GM23248 (cell line): ENCODE results near the gene TBCK. TPM values are rescaled to one million over a fixed set of nuclear protein-coding genes. Genes with fewer than 3 reads are reported as not detected.

ENCODE experiments used
- DNase-seq: peaks from one replicate; pipeline ENCODE4 v3.0.0-alpha.2; 2015
- H2AFZ ChIP-seq: fragments of 200-600 bp; sonication (generic); 2 replicates; pipeline ENCODE4 v1.6.1; 2016; ENCODE audit warnings: antibody characterized with exemption
- H3F3A ChIP-seq: fragments of 200-600 bp; sonication (generic); 2 replicates; pipeline ENCODE4 v1.6.1; 2016; ENCODE audit warnings: mild to moderate bottlenecking, antibody characterized with exemption, mixed run types; ENCODE audit not compliant: insufficient read depth
- H3K27ac ChIP-seq: fragments of 200-600 bp; sonication (generic); 2 replicates; pipeline ENCODE4 v1.5.1; 2016; ENCODE audit warnings: mild to moderate bottlenecking
- H3K27me3 ChIP-seq: fragments of 200-600 bp; sonication (generic); replicated peaks from 2 replicates; pipeline ENCODE4 v1.6.1; 2016; ENCODE audit warnings: mild to moderate bottlenecking; ENCODE audit not compliant: insufficient read depth
- H3K36me3 ChIP-seq: fragments of 200-600 bp; sonication (generic); 2 replicates; pipeline ENCODE4 v1.6.1; 2016; ENCODE audit warnings: low read depth, mild to moderate bottlenecking
- H3K4me1 ChIP-seq: fragments of 200-600 bp; sonication (generic); 2 replicates; pipeline ENCODE4 v1.6.1; 2016; ENCODE audit warnings: mild to moderate bottlenecking; ENCODE audit not compliant: insufficient read depth
- H3K4me2 ChIP-seq: fragments of 200-600 bp; sonication (generic); one replicate; pipeline ENCODE4 v1.6.1; 2016; ENCODE audit warnings: mild to moderate bottlenecking; ENCODE audit not compliant: unreplicated experiment
- H3K4me3 ChIP-seq: fragments of 200-600 bp; sonication (generic); 2 replicates; pipeline ENCODE4 v1.5.1; 2016; ENCODE audit warnings: mild to moderate bottlenecking
- H3K79me2 ChIP-seq: fragments of 200-600 bp; sonication (generic); 2 replicates; pipeline ENCODE4 v1.6.1; 2016; ENCODE audit warnings: mild to moderate bottlenecking; ENCODE audit not compliant: insufficient read depth
- H3K9ac ChIP-seq: fragments of 200-600 bp; sonication (generic); 2 replicates; pipeline ENCODE4 v1.6.1; 2016; ENCODE audit warnings: mild to moderate bottlenecking
- H3K9me2 ChIP-seq: fragments of 200-600 bp; sonication (generic); 2 replicates; pipeline ENCODE4 v1.6.1; 2016; ENCODE audit warnings: mixed run types, mild to moderate bottlenecking, moderate library complexity; ENCODE audit not compliant: insufficient read depth
- H3K9me3 ChIP-seq: fragments of 200-600 bp; sonication (generic); one replicate; pipeline ENCODE4 v1.6.1; 2017; ENCODE audit warnings: low read depth
- H4K20me1 ChIP-seq: fragments of 200-600 bp; sonication (generic); 2 replicates; pipeline ENCODE4 v1.6.0; 2016; ENCODE audit not compliant: insufficient read depth
- EZH2 ChIP-seq: fragments of 200-600 bp; sonication (generic); IDR thresholded peaks from 2 replicates; pipeline ENCODE4 v1.6.1; 2018; ENCODE audit warnings: antibody characterized with exemption, mild to moderate bottlenecking; ENCODE audit not compliant: insufficient read depth, poor library complexity, severe bottlenecking
- EZH2phosphoT487 ChIP-seq: fragments of 200-600 bp; sonication (generic); IDR thresholded peaks from 2 replicates; pipeline ENCODE4 v1.6.1; 2018; ENCODE audit warnings: antibody characterized with exemption, moderate library complexity, mild to moderate bottlenecking, low read depth; ENCODE audit not compliant: insufficient read depth
- WGBS, 2 experiments: methylation state at CpG; one replicate each; pipeline ENCODE4 v1.1.6; 2015 to 2017; ENCODE audit warnings: low lambda C conversion rate in 2 of 2, low coverage in 1 of 2; ENCODE audit errors: missing lambda C conversion rate in 2 of 2; 5-methylcytosine and 5-hydroxymethylcytosine counted together
- in situ Hi-C: fragments of 300-500 bp; cut with MboI; formaldehyde crosslinking; loops from 2 replicates; pipeline ENCODE4 v1.15.0; 2020
- polyA plus RNA-seq: library from polyadenylated mRNA; unstranded; fragments of >200 nt; fragmentation: Nextera tagmentation; extraction: Ambion mirVana; gene quantifications from 2 replicates; pipeline ENCODE4 v1.2.1, GENCODE V29; 2016
- total RNA-seq: library from RNA; depleted of rRNA; stranded (reverse); fragments of >200 nt; shearing (Covaris generic); gene quantifications from 2 replicates; pipeline ENCODE4 v1.2.3, GENCODE V29; 2014

The TBCK gene
- total and polyA plus RNA-seq, 2 experiments from 2014 or later, result 35.2 to 45.8 TPM

DNA sequence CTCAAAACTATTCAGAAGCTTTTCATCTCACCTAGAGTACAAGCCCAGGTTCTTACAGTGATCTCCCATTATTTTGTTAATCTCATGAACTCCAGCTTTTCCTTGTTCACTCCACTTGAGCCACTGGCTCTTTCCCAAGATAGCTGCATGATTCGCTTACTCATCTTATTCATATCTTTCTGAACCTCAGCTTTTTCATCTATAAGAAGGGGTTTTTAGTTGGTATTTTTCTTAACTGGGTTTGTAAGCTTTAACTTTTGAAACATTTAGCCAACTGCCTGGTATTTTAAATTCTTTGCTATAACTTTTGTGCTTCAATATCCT is 28.6 kb upstream of the TBCK start:
- no peak overlapping the region for H2AFZ ChIP-seq
- no peak for TF ChIP-seq EZH2phosphoT487
- TF ChIP-seq EZH2, result no peak
- H3K27ac ChIP-seq, result 0 out of 2 replicates have a peak overlapping the region, but pooled peaks have one; percentile 0
- H3K4me2 ChIP-seq, result peak overlapping the region; percentile 21
- peaks cover 15% of the 10 kb centered on the region for H3K4me1 ChIP-seq
- H3K36me3 ChIP-seq, result peaks cover 38% of the 10 kb centered on the region
- 82 to 83% methylated on average over 1 of the region's 1 CpG for WGBS, 2 experiments
- H3K9me2 ChIP-seq, result no peaks in the 10 kb centered on the region
- H3K79me2 ChIP-seq, result peaks cover 72% of the 10 kb centered on the region
- H4K20me1 ChIP-seq, result no peaks in the 10 kb centered on the region
- no peak overlapping the region for H3K9ac ChIP-seq
- H3K9me3 ChIP-seq, result no peaks in the 10 kb centered on the region
- in situ Hi-C loops, result no loop called here
- peaks cover 14% of the 10 kb centered on the region for H3F3A ChIP-seq
- H3K27me3 ChIP-seq, result no peaks in the 10 kb centered on the region
- H3K4me3 ChIP-seq, result no peak overlapping the region
- DNase-seq, result peak; percentile 77

- peaks cover 15% of the 10 kb centered on the region for H3K4me1 ChIP-seq
- 0 out of 2 replicates have a peak overlapping the region, but pooled peaks have one; percentile 0 for H3K27ac ChIP-seq
- H3K4me3 ChIP-seq, result no peak overlapping the region
- peaks cover 76% of the 10 kb centered on the region for H3K79me2 ChIP-seq
- TF ChIP-seq EZH2phosphoT487 (no peak), EZH2 (no peak)
- no peaks in the 10 kb centered on the region for H3K9me2 ChIP-seq
- no peaks in the 10 kb centered on the region for H4K20me1 ChIP-seq
- no peak overlapping the region for H2AFZ ChIP-seq
- no peak overlapping the region for H3K9ac ChIP-seq
- no peak for DNase-seq
- H3K4me2 ChIP-seq, result no peak overlapping the region
- peaks cover 14% of the 10 kb centered on the region for H3F3A ChIP-seq
- WGBS, 2 experiments, result 97 to 99% methylated on average over 2 of the region's 2 CpGs
- H3K27me3 ChIP-seq, result no peaks in the 10 kb centered on the region
- H3K9me3 ChIP-seq, result no peaks in the 10 kb centered on the region
- H3K36me3 ChIP-seq, result peaks cover 37% of the 10 kb centered on the region
- in situ Hi-C loops, result no loop called here
Measured at GRCh38 chr4:106343865-106344646, 28.0 kb upstream of the TBCK start.

DNA sequence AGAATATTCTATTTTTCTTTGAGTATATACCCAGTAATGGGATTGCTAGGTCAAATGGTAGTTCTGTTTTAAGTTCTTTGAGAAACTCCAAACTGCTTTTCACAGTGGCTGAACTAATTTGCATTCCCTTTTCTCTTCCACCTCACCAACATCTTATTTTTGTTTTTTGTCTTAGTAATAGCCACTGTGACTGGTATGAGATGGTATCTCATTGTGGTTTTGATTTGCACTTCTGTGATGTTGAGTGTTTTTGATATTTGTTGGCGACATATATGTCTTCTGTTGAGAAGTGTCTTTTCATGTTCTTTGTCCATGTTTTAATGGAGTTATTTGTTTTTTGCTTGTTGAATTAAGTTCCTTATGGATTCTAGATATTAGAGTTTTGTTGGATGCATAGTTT is 24.8 kb upstream of the TBCK start:
- DNase-seq, result no peak

GRCh38 chr4:106339431-106339830 is 23.4 kb upstream of the TBCK start:
- no peak for TF ChIP-seq EZH2
- no peaks in the 10 kb centered on the region for H3K9me3 ChIP-seq
- H3K4me2 ChIP-seq, result no peak overlapping the region
- in situ Hi-C loops, result no loop called here
- H3K27ac ChIP-seq, result no peak overlapping the region
- no peaks in the 10 kb centered on the region for H4K20me1 ChIP-seq
- H3K9ac ChIP-seq, result no peak overlapping the region
- peaks cover 12% of the 10 kb centered on the region for H3F3A ChIP-seq
- no peaks in the 10 kb centered on the region for H3K9me2 ChIP-seq
- H2AFZ ChIP-seq, result no peak overlapping the region
- H3K27me3 ChIP-seq, result no peaks in the 10 kb centered on the region
- H3K4me3 ChIP-seq, result no peak overlapping the region
- peaks cover 56% of the 10 kb centered on the region for H3K36me3 ChIP-seq
- WGBS, 2 experiments, result 73 to 74% methylated on average over 4 of the region's 4 CpGs
- H3K79me2 ChIP-seq, result peaks cover 85% of the 10 kb centered on the region
- H3K4me1 ChIP-seq, result peaks cover 9% of the 10 kb centered on the region
- no peak for DNase-seq

More for the DNA sequence above, 24.8 kb upstream of the TBCK start:
- H3K4me3 ChIP-seq, result no peak overlapping the region
- H3K79me2 ChIP-seq, result peaks cover 90% of the 10 kb centered on the region
- H3K9me2 ChIP-seq, result no peaks in the 10 kb centered on the region
- peaks cover 14% of the 10 kb centered on the region for H3F3A ChIP-seq
- no peak overlapping the region for H3K9ac ChIP-seq
- no peak overlapping the region for H3K27ac ChIP-seq
- H3K4me1 ChIP-seq, result peaks cover 15% of the 10 kb centered on the region
- in situ Hi-C loops, result no loop called here
- WGBS, 2 experiments, result 100% methylated on average over 1 of the region's 1 CpG
- H2AFZ ChIP-seq, result no peak overlapping the region
- H3K4me2 ChIP-seq, result no peak overlapping the region
- TF ChIP-seq EZH2phosphoT487 (no peak), EZH2 (no peak)
- peaks cover 47% of the 10 kb centered on the region for H3K36me3 ChIP-seq
- H3K9me3 ChIP-seq, result no peaks in the 10 kb centered on the region
- H4K20me1 ChIP-seq, result no peaks in the 10 kb centered on the region
- H3K27me3 ChIP-seq, result no peaks in the 10 kb centered on the region

GRCh38 chr4:106338671-106339070 is 22.7 kb upstream of the TBCK start:
- H3K4me3 ChIP-seq, result no peak overlapping the region
- peaks cover 77% of the 10 kb centered on the region for H3K79me2 ChIP-seq
- no peak overlapping the region for H2AFZ ChIP-seq
- no peaks in the 10 kb centered on the region for H3K27me3 ChIP-seq
- H3K4me1 ChIP-seq, result 0 out of 2 replicates have a peak, but pooled peaks cover 5% of the 10 kb centered on the region
- TF ChIP-seq EZH2phosphoT487 (no peak), EZH2 (no peak)
- H3F3A ChIP-seq, result peaks cover 6% of the 10 kb centered on the region; the same call in 1 of the 2 replicates
- no peaks in the 10 kb centered on the region for H4K20me1 ChIP-seq
- H3K27ac ChIP-seq, result no peak overlapping the region
- no peaks in the 10 kb centered on the region for H3K9me3 ChIP-seq
- in situ Hi-C loops, result no loop called here
- WGBS, 2 experiments, result 97% methylated on average over 3 of the region's 3 CpGs
- no peak overlapping the region for H3K4me2 ChIP-seq
- DNase-seq, result no peak
- peaks cover 60% of the 10 kb centered on the region for H3K36me3 ChIP-seq
- no peak overlapping the region for H3K9ac ChIP-seq
- H3K9me2 ChIP-seq, result no peaks in the 10 kb centered on the region
